Activated CD8-positive, alpha-beta memory T cell treated with anti-CD3 and anti-CD28 coated beads, Interleukin-2, amount 50 U/mL, for 1 hour (primary cell): ENCODE measurements around the gene BID.

Source experiments
- DNase-seq: peaks from one replicate; pipeline ENCODE4 v3.0.0-alpha.2; 2020; ENCODE audit errors: extremely low read depth

Gene BID

DNA sequence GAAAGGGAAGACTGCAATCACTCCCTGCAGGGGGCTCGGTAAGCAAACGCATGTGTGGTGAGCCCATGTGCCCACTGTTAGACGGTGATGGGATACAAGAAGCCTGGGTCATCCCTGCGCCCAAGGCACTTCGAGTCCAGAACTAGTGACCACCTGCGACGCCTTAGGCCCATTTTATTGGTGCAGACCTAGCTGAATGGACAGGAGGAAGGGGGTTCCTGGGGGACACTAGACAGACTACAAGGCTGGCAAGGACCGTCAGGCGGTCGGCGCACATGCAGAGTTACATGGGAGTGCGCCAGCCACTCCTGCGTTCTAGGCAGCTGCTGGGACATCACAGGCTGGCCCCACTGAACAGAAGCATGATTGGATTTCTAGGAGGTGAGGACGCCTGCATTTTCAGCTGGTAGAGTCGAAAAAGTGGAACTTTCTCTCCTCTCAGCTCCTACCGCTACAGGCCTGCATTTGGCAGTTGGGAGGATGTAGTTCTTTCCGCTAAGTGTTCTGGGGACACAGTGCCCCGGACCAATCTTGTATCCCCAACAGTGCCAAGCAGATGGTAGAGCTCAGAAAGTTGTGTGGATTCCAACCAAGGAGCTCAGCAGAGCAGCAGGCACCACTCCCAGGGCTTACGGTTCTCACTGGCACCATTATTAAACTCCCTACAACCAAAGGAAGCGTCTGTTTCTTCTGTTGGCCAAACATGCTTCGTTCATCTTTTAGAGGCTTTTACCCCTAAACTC is 35.7 kb downstream of the BID start:
- no peak for DNase-seq

DNA sequence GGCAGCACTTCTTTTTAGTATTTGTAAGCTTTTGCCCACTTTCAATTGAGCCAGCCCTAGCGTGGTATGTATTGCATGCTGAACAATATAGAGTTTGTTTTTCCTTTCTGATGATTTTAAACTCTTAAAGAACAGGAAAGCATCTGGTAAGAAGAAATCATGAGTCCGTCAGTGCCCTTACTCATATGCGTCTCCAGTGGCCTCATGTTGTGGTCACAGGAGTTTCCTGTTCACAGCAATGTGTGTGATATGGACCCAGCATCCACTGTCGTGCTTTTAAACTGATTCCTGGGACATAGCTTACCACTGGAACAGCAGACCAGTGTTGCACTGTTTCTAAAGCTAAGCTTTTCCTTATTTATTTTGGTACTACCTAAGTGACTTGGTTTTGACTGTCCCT is 40.1 kb downstream of the BID start:
- no peak for DNase-seq

DNA sequence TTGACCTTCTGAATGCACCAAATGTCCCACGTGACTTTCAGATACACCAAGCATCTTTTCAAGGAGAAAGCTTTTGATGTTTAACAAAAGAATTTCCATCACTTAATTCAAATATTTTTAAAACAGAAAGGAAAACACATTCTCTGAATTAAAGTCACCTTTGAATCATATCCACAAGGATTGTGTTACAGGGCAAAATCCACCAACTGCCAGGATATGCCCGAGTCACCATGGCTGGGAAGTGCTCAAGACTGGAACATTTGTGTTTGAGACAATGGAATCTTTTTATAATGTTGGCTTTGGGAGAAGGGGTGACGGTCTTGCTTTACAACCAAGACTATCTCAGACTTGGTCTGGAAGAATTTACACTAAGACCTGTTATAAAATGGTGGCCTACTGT is 40.8 kb downstream of the BID start:
- no peak for DNase-seq

DNA sequence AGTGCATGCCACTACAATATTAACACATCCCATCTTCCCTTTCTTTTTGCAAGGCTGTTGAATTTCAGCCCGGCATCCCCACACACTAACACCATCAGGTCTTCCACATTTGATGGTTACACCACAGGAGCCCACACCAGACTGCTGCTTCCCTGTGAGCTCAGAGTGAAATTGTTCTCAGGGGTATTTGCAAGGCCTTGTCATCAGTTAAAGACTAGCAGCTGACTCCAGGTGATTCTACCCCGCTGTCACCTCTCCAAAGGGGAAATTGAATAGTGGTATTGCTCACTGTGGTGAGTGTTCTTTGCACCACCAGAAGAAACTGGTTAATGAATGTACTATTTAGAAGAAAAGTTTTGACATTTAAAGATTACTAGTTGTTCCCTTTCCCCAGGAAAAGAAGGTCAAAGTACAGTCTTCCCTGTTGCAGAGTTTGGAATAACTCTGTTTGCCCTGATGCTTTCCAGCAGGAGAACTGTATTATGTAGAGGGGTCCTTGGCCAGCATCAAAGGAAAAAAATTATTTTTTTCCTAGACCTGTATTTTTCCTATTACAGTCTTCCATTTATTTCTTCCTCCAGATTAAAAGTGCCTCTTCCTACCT is 41.9 kb downstream of the BID start:
- DNase-seq: no peak

DNA sequence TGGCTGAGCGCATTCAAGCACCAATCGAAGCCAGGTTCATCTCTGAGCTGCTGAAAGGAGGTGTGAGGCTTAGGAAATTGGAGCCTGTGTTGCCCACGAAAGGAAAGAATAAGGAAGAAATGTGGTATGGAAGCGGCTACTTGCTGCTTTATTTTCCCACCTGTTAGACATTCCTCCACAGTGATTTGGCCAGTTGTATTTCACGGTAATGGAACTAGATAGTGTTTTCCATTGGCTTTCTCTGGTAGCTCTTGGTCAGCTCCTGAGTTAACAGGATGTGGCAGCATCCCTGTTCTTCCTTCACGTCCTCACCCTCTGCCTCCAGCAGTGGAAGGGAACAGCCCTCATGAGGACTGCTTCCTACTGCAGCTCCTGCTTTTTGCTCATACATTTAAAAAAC is 44.7 kb downstream of the BID start:
- no peak for DNase-seq

DNA sequence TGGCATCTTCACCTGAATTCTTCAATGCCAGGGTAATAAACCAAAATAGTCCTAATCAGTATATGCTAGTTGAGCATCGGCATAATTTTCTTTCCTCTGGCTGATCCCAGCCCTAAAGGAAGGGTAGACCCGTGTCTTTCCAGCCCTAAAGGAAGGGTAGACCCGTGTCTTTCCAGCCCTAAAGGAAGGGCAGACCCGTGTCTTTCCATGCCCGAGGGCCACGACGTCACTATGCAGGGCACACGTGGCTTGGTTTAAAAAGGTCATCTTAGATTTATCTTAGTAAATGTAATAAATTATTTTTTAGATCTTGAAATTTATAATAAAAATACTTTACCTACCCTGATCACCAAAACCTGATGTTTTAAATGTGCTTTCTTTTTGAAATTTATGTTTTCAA is 45.5 kb downstream of the BID start:
- DNase-seq: no peak

DNA sequence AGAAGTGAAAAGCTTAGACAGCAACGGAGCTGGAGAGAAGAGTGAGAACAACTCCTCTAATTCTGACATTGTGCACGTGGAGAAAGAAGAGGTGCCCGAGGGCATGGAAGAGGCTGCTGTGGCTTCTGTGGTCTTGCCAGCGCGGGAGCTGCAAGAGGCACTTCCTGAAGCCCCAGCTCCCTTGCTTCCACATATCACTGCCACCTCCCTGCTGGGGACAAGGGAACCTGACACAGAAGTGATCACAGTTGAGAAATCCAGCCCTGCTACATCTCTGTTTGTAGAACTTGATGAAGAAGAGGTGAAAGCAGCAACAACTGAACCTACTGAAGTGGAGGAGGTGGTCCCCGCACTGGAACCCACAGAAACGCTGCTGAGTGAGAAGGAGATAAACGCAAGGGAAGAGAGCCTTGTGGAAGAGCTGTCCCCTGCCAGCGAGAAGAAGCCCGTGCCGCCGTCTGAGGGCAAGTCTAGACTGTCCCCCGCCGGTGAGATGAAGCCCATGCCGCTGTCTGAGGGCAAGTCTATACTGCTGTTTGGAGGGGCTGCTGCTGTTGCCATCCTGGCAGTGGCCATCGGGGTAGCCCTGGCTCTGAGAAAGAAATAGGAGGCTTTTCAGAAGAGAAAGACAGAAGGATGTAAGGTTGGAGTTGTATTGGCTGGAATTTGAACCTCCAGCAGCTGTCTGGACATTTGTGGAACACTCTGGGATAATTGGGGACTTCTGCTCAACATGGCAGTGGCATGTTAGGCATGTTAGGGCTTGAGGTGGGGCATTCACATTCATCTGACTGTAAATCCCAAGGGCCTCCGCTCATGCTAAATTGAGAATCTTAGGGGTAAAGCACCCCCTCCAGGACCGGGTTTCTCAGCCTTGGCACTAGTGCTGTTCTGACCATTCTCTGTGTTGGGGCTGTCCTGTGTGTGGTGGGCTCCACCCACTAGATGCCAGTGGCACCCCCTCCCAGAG is 47.1 kb downstream of the BID start:
- DNase-seq: no peak

DNA sequence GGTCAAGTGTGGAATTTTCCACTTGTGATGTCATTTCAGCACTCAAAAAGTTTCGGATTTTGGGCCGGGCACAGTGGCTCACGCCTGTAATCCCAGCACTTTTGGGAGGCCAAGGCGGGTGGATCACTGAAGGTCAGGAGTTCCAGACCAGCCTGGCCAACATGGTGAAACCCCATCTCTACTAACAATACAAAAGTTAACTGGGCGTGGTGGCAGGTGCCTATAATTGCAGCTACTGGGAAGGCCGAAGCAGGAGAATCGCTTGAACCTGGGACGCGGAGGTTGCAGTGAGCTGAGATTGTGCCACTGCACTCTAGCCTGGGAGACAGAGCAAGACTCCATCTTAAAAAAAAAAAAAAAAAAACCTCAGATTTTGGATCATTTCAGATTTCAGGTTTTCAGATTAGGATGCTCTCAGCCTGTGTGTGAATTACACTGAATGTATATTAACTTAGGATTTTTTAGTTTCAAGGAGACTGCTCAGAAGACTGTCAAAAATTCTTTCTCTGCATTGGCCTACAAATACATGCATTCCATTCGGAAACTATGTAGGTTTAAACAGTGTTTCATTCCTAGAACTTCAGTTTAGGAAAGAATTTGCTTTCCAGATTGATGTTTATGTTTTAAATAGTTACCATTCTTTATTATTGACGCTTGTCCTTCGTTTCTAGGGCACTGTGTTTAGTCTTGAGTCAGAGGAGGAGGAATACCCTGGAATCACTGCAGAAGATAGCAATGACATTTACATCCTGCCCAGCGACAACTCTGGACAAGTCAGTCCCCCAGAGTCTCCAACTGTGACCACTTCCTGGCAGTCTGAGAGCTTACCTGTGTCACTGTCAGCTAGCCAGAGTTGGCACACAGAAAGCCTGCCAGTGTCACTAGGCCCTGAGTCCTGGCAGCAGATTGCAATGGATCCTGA is 48.0 kb downstream of the BID start:
- no peak for DNase-seq

DNA sequence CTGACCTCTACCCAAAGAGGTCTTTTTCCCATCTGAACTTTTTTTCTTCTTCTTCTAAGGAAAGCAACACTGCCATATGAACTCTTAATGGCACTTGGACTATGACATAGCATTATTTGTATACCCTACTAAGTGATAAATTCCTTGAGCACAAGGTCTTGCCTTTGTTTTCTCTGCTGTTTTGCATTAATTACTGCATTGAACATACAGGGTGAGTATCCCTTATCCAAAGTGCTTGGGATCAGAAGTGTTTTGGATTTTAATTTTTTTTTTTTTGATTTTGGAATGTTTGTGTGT is 48.8 kb downstream of the BID start:
- DNase-seq: no peak

DNA sequence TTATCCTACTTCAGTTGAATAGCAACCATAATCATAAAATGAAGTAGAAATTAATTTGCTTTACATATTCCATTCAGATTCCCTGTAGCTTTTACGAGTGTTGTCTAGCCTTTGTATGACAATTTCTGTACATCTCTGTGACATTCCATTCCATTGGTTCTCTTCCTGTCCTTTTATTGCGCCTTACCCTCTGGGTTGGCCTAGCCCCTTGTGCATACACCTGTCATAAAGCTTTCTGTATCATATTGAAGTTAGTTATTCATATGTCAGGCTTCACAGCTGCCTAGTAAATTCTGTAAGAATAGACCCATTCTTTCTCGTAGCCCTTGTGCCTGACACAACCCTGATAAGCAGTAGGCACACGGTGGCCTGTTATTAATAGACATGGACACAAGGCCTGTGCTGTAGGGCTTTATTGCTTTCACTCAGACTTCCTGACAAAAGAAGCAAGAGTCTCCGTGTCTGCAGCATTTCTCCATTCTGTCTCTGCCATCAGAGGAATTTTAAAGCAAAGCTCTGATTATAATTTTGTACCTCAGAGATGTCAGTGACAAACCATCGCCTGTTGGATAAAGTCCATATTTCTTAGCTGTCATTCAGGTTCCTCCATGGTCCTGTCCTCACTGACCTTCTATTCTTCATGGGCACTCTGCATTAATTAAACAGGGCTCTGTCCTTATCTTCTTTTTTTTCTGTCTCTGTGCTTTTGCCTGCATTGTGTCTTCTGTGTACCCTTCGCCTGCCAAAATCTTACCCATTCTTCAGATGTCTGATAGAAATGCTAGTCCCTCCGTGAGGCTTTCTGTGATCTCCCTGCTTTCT is 49.4 kb downstream of the BID start:
- no peak for DNase-seq

DNA sequence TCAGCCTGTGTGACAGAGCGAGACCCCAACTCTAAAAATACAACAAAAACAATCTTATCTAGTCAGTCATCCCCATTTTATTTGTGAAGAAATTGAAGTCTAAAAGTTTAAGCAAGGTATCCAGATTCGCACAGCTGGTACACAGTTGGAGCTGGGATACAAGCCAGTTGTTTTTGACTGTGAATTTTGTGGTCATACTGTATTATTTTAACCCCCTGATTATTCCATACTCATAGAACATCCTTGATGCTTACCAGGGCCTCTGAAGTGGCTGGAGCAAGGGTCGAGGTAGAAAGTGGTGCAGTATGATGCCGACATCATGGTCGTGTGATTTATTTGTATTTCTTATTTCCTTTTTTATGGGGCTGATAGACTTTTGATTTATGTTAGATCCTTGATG is 50.0 kb downstream of the BID start:
- no peak for DNase-seq

DNA sequence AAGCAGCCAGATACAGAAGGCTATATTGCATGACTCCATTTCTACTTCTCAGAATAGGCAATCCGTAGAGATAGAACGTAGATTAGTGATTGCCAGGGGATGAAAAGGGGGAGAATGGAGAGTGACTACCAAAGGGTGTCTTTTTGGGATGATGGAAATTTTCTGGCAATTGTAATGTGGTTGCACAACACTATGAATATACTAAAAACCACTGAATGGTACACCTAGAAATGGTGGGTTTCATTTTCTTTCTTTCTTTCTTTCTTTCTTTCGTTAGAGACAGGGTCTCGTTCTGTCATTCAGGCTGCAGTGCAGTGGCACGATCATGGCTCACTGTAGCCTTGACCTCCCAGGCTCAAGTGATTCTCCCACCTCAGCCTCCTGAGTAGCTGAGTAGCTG is 54.4 kb downstream of the BID start:
- DNase-seq: no peak

DNA sequence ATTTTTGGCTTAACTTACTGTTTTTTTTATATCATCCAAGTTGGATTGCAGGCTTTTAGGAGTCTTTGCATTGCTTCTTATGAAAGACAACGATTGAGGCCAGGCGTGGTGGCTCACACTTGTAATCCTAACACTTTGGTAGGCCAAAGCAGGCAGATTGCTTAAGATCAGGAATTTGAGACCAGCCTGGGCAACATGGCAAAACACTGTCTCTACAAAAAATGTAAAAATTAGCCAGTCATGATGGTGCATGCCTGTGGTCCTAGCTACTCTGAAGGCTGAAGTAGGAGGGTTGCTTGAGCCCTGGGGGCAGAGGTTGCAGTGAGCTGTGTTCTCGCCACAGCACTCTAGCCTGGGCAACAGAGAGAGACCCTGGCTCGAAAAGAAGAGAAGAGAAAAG is 56.6 kb downstream of the BID start:
- DNase-seq: no peak

DNA sequence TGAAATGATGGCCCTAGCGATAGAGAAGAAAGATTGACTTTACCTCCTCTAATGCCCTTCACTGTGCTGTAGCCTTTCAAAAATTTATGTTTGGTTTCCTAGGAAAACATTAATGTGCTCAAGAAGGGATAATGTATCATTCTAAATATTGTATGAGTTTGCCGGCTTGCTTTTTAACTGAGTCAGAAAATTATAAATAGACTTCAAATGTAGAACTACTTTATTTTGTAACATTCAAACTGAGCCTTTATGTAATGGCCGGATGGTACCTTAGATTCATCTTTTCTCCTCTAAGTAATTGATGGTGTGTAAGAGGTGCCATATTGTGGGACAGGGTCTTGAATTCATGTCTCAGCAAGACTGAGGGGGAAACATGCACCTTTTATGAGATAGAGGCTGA is 57.7 kb downstream of the BID start:
- no peak for DNase-seq

DNA sequence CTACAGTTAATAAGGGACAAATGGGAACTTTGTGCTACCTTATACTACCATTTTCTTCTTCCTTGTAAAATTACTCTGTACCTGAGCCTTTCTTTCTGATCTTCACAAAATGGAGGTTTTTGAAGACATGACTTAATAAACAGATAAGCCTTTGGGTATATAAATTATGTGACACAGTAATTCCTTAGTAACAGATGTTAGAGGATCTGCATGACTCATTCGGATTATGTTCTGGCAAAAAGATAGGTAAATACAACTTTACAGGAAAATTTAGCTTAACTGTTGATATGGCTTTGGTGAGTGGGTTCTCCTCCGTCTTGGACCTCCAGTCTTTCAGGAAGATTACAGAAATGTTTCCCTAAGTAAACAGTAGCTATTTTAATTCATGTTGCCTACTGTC is 61.8 kb downstream of the BID start:
- DNase-seq: no peak

DNA sequence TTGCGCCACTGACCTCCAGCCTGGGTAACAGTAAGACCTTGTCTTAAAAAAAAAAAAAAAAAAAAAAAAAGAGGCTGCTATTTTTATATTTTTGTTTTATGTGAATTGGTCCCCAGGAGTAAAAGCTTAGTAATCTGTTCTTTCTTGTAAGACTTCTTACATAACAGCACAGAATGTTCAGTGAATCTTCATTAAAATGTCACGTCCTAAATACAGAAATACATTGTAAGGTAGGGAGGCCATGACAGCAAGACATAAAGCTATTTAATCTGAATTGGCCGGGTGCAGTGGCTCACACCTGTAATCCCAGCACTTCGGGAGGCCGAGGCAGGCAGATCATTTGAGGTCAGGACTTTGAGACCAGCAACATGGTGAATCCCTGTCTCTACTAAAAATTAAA is 64.2 kb downstream of the BID start:
- no peak for DNase-seq

DNA sequence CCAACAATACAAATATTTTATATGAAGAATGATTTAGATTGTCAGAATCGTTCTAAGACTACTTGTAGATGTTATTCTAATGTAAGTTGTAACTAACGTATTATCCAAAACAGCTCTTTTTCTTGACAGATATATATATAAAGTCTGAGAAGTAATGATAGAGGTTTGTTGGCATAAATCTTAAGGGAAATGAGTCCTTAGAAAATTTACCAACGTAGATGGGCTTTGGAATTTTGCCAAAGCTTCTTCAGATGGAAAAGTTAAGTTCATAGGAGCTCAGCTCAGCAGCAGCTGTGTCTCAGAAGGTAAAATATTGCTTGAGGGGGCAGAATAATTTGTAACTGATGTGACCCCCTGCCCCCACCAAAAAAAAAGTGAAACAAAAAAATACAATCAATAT is 66.7 kb downstream of the BID start:
- no peak for DNase-seq

DNA sequence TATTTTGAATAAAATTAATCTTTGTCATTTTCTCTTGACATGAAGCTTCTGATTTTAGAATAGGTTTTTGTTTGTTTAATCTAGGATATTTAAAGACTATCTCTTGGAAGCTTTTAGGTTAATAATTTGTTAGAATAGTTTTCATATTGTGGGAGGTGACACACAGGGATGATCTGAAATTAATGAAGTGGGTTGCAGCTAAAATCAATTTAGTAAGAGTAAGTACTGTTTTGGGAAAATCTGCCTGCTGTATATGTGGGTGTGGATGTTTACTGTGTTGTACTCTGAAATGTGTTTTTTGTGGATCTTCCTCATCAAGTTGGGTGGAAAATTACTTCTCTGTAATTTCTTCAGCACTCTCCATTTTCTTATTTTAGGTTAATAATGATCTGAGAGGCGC is 67.3 kb downstream of the BID start:
- DNase-seq: no peak

DNA sequence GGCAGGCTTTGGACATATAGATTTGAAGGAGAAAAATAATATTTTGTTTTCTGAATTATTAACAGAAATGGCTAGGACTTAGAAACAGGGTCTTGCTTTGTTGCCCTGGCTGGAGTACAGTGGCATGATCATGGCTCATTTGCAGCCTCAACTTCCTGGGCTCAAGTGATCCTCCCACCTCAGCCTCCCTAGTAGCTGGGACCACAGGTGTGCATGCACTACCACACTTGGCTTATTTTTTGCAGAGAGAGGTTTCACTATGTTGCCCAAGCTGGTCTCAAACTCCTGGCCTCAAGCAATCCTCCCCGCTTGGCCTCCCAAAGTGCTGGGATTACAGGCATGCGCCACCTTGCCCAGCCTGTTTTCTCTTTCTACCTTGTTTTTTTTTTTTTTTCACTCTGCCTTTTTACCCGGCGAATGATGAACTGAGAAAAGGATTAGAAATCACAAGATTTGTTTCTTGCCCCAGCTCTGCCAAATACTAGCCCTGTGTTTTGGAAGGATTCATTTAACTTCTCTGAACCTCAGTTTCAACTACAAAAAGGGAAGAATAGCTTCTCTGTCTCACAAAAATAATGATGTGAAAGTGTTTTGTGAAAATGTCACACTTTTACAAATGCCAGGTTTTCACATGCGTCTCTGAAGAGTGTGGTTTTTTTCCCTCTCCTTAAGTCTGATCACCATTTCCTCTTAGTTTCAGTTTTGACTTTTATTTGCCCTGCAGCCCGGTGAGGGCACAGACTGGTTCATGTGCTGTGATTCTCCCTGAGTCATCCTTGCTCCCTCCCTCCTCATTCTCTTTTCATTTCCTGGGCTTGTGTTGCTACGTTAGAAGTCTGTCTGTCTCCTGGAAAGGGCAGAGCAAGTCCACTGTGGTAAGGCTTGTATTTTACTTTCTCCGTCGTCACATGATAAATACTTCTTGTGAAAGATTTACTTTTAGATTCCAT is 68.0 kb downstream of the BID start:
- no peak for DNase-seq

DNA sequence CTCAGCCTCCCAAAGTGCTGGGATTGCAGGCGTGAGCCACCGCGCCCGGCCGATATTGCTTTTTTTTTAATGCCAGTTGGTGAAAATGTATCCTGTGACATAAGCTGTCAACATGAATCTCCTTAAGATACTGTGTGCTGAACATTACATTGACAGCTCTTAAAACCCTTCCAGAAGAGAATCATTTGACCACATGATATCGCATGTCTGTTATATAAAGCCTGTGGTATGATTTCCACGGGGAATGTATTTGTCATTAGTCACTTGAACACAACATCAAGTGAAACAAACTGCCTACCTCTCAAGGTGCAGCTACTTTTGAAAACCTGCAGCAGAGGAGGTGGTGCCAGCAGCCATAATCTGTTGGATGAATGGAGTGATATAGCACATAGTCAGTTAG is 68.7 kb downstream of the BID start:
- no peak for DNase-seq
